ENCODE measurements around the gene ST8SIA1.

ST8SIA1 gene

DNA sequence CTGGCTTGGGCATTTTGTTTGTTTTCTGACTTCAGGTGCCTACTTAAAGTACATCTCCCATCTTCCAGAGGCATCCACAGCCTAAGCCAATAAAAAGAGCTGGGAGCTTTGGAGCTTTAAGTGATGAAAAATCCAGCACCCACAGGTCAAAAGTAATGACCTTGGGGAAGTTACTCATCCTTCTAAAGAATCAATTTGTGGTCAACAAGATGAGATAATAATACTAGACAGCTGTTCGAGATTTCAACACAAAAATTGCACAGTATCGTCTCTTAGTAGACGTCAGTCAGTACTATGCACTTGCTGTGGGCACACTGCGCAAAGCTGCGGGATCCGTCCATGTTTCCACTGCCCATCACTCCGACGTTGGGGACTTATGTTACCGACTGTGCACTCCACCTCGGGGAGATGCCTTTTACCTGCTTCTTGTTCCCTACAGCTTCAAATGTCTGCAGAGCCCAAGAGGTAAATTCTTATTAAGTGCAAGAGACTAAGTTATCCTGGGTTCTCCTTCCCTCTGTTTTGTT is 1.3 kb downstream of the ST8SIA1 start:
- no peak for DNase-seq (ENCODE audit: extremely low spot score, insufficient read length, low read depth)
- FAIRE-seq: no peak

DNA sequence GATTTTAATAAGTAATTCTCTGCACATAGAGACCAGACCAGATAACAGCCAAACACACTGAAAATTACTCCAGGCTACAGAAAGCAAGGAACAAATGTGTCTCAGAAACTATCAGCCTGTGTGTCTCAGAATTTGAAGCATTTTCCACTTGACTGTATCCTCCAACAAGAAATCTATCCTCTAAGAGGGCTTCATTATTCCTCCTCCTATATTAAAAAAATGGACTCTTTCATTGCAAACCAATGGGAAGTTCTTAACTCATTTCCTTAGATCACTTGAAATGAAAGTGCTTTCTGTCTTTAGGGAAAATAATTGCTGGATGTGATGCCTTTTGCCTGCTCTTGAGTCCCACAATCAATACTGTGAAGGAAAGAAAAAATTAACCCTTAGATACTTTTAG is 2.3 kb downstream of the ST8SIA1 start:
- no peak for DNase-seq (ENCODE audit: extremely low spot score, insufficient read length, low read depth)
- no peak for FAIRE-seq

DNA sequence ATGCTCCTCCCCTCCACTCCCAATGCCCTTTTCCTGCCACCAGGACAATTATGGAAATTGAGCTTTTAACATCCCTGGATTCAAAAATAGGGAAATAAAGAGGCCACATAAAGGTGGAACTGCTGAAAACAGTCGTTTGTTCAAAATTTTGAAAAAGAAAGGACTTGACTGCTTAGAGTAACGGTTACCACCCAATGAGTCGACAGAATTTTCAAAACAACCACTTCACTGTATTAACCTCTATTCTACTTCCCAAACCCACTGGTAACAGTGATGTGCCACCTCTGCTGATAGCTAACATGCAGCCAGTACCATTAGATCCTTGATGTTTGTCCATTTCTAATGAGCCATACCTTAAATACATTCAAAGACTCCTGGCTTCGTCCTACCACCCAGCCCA is 4.9 kb downstream of the ST8SIA1 start:
- FAIRE-seq (no peak), DNase-seq (ENCODE audit: extremely low spot score, insufficient read length, low read depth) (no peak)

DNA sequence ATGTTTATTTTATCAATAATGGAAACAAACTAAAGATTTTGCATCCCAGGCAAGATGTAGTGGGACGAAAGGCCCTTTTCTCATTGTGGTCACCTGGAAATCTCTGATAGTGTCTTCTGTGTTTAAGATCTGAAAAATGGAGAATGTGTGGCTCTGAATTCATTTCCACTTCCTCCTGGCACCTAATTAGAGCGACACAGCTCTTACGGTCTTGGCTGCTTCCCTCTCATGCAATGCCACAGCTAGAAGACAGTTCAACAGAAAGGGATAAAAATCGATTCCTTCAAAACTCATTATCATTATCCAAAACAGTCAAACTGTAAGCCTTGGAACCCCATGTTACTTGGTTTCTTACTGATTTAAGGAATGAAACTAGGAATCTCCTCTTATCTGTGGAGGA is 9.3 kb downstream of the ST8SIA1 start:
- FAIRE-seq (no peak), DNase-seq (ENCODE audit: extremely low spot score, insufficient read length, low read depth) (no peak)

DNA sequence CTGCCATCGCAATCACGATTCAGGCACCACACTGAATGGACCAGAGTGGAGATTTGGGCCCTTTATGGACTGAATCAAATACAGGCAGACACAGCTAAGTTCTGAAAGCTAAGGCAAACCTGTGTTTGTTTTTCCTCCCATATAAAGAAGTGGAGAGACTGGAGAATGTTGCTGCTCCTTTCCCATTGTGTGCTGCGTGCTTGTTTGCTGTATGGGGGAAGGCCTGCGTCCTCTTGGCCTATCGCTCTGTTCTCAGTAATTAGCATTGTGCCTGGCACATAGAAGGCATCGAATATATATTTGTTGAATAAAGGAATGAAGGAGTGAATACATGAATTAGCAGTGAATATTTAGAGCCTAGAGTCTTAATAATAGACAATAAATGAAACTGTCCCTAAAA is 12.4 kb downstream of the ST8SIA1 start:
- no peak for DNase-seq (ENCODE audit: extremely low spot score, insufficient read length, low read depth)
- FAIRE-seq: no peak

DNA sequence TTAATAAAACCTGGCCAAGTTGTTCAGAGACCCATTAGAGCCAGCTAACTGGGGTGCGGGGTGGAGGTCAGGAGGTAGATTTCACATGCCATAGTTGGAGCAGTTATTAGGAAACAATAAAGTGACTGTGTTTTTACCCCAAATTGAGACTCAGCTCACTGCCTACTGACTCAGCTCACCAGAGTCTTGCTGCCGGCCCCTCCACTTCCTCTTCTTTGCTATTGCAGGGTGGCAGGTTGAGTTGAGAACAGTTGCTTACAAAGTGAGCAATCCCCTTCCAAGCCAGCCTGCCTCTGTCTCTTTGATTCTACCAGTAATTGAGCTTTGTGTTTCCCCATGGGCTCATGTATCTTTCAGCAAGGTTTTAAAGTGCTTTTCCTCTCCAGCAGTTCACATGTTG is 12.9 kb downstream of the ST8SIA1 start:
- FAIRE-seq: no peak
- DNase-seq (ENCODE audit: extremely low spot score, insufficient read length, low read depth): no peak

DNA sequence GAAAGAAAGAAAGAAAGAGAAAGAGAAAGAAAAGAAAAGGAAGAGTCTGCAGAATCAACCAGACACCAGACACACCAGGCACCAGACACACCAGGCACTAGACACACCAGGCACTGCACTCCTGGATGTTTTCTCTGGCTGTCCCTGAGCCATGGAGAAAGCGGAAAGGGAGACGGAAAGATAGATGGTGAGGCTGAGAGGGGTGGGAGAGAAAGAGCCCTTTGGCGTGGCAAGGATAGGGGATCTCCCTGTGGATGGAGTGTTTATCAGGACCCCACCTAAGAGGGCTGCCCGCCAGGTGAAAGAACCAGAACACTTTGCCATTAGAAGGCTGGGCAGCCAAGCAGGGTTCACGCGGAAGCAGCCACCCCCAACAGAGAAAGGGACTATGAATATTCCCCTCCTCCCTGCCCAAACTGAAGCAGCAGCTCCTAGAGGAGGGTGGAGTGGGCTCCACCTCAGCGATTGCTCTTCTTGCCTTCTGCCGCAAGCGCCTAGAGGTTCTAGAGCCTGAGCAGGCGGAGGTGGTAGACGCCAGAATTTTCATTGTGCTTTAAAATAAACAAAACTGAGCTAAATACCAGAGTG is 13.4 kb downstream of the ST8SIA1 start:
- DNase-seq (ENCODE audit: extremely low spot score, insufficient read length, low read depth) (no peak), FAIRE-seq (no peak)

DNA sequence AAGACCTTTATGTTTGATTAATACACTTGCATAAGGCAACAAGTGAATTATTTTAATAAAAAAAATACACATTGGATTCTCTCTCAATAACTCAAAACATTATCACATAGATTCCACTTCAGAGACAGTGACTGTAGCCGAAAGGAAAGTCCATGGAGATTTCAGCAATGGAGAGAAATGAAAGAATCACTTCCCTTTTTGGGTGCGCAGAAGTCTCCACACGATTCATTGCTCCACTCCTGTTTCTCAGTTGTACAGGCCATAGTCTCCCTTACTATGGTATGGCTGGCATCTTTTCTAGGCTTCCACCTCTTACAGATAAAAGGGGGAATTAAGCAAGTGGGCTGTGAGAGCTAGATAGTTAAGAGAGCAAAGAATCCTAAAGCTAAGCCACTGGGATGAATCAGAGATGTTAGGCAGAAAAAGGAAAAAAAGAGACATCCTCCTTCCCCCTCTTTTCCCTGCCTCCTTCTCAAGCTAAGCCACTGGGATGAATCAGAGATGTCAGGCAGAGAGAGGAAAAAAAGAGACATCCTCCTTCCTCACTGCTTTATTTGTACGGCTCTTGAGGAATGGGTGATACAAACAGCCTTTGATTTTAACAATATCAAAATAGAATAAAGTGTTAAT is 16.3 kb downstream of the ST8SIA1 start:
- FAIRE-seq: peak; percentile 26
- DNase-seq (ENCODE audit: extremely low spot score, insufficient read length, low read depth): no peak

DNA sequence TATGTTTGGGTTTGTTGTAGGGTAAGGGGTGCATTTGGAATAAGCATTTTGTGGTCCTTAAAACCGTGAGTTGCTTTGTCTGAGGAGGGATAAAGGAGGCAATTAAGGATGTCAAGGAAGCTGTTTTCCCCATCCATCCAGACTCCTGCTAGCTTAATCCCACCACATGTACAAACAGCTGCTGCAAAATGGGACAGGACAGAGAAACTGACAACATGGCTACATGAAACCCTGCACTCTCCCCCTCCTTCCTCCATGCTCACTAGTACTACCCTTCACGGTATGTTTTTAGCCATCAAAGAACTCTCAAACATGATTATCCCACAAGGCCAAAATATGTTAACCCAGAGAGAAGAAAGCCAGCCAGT is 20.6 kb downstream of the ST8SIA1 start:
- no peak for FAIRE-seq
- DNase-seq (ENCODE audit: extremely low spot score, insufficient read length, low read depth): no peak

DNA sequence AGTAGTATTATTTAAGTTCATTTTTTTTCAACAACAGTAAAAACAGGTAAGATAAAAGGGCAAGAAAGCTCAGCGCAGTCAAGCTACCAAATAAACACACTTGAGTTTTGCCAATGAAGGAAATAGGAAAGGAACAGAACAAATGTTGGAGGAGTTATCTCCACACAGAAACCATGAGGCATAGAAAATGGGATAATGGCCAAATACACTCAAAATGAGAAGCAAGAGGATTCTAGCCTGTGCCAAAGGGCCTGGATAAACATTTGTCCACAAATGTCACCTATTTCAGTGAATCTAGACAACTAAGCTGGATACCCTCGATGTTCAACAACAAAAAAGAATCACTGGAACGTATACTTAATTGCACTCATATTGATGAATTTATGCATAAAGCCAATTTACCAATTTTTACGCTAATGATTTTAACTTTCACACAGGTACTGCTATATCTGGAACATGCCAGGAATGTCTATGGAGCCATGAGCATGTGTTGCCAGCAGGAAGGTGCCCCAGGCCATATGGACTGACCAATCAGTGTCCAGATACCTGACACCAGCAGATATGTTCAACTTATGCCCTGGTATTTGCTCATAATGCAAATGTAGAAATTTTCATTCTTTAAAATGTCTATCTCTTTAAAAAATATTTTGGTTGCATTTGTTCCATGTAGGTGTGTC is 21.1 kb downstream of the ST8SIA1 start:
- FAIRE-seq (no peak), DNase-seq (ENCODE audit: extremely low spot score, insufficient read length, low read depth) (no peak)

DNA sequence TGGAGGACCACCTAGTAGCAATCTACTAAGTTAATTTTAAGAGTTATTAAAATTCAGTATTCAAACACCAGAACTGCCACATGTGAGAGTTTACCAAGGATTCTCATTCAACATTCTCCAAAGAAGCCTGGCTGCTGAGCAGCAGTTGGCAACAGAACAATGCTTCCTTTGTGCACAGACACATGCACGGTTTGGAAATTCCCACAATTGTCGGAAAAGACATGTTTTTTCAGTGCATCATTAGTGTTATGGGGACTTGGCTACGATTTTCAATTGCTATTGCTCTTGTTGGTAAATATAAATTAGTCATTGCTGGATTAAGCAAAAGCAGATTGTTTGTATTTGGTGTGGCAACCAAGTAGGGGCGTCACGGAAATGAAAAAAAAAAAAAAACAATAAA is 22.2 kb downstream of the ST8SIA1 start:
- no peak for DNase-seq (ENCODE audit: extremely low spot score, insufficient read length, low read depth)
- FAIRE-seq: no peak

DNA sequence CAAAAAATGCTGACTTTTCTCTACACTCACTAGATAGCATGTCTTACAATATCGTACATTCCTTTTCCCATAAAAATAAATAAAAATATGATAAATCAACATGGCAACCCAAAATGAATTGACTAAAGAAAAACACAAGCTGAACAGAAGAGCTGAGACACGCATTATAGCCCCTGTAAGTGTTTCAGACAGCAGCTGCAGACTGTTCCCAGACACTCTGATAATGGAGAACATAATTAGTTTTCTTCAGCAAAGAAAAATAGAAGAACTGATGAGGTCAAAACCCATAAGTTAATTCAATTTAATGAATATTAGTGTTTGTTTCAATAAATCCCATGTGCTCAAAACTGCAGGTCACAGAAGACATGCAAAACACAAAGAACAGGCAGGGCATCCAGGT is 23.8 kb downstream of the ST8SIA1 start:
- DNase-seq (ENCODE audit: extremely low spot score, insufficient read length, low read depth): no peak

DNA sequence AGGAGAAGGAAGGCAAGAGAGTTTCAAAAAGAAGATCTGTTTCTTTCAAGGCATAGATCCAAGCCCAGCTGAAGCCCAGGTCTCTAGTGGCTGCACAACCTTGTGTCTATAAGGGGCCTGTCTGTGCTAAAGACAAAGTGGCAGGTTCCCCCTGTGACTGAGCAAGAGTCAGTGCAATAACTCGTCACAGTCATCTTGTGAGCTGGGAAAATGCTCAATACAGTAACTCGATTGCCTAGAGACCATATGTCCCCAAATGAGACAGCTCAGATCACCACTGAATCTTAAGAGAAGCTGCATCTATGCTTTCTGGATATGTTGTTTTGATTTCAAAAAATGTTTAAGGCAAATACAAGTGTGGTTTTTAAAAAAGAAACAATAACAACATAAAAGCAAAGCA is 24.2 kb downstream of the ST8SIA1 start:
- no peak for DNase-seq (ENCODE audit: extremely low spot score, insufficient read length, low read depth)
- no peak for FAIRE-seq

More for the DNA sequence above, 23.8 kb downstream of the ST8SIA1 start:
- no peak for FAIRE-seq

DNA sequence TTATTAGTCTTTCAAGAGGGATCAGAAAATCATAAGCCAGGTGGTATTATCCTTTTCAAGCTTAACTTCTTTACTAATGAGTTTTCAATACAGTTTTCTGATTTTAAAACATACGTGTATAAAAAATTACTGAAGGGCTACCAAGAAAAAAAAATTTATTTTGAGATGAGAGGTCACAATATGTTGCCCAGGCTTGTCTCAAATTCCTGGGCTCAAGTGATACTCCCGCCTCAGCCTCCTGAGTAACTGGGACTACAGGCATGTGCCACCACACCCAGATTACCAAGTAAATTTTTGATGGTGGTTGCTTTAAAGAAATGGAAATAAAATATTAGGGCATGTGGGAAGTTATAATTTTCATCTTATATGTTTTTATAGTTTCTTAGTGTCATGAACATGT is 26.7 kb downstream of the ST8SIA1 start:
- DNase-seq (ENCODE audit: extremely low spot score, insufficient read length, low read depth) (no peak), FAIRE-seq (no peak)

DNA sequence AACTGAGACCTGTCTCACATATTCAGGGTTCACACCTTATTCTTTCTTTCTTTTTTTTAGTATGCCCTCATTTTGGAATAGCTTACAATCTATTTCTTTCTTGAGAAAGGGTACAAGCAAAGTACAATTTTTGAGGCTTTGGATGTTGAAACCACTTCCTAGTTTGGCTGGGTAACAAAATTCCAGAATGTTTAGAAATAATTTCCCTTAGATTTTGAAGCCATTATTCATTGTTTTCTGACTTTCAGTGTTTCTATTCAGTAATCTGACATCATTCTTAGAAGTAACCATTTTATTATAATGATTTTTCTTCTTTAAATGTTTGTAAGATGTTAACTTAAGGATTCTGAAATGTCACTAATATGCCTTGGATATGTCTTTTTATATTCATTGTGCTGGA is 28.2 kb downstream of the ST8SIA1 start:
- FAIRE-seq (no peak), DNase-seq (ENCODE audit: extremely low spot score, insufficient read length, low read depth) (no peak)

DNA sequence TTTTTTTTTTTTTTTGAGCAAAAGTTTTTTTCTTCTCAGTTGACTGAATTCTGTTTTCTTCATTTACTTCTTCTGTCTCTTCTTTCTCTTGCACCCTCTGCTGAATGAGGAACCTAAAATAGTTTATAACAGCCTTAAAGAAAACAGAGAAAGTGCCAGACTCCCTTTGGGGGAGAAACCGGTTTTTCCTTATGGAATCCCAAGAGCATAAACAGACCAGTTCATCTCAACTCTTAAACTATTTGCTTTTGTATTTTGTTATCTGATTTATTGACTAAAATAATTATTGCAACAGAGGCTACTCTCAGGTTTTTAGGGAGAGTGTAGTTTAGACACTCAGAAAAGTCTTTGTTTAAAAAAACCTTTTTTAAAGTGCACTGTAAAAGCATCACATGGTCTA is 30.2 kb downstream of the ST8SIA1 start:
- FAIRE-seq (no peak), DNase-seq (ENCODE audit: extremely low spot score, insufficient read length, low read depth) (no peak)

DNA sequence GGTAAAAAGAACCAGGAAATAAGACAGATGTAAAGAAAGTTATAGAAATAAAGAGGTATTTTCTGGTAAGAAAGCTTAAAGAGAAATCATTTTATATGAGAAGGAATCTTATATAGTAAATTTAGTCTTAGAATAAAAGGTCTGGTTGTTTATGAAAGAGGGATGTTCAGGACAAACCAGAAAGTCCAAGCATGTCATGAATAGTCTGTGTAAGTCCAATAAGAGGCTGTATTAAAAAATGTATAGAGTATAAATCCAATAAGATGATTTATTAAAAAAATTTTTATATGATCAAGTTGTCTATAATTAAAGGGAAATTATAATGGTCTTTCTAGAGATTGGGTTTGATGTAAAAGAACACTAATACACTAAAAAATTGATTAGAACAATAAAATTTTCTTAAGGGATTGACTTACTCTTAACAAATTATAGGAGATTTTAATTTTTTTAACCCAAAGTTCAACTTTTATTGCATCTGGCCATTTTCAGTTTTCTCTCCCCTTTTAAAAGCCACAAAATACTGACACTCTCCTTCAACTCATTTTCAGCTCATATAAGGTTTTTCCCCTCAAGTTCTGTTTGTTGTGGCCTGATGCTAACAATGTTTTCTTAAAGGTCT is 35.1 kb downstream of the ST8SIA1 start:
- DNase-seq (ENCODE audit: extremely low spot score, insufficient read length, low read depth): no peak

DNA sequence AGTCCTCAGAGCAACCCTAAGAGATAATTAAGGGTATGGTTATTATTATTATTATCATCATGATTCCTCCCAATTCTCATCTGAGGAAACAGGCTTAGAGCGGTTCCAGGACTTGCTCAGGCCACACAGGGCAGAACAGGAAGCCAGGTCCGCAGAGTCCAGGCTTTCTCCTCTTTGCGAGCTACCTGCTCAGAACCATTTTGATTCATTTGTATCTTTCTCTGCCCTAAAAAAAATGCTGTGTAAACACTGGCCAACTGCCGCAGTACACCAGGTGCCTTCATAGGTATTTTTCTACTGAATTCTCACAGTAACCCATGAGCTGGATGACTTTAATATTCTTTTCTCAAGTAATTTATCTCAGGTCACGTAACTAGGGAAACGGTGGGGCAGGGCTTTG is 45.3 kb downstream of the ST8SIA1 start:
- no peak for FAIRE-seq
- DNase-seq (ENCODE audit: extremely low spot score, insufficient read length, low read depth): no peak

More for the DNA sequence above, 35.1 kb downstream of the ST8SIA1 start:
- FAIRE-seq: no peak

DNA sequence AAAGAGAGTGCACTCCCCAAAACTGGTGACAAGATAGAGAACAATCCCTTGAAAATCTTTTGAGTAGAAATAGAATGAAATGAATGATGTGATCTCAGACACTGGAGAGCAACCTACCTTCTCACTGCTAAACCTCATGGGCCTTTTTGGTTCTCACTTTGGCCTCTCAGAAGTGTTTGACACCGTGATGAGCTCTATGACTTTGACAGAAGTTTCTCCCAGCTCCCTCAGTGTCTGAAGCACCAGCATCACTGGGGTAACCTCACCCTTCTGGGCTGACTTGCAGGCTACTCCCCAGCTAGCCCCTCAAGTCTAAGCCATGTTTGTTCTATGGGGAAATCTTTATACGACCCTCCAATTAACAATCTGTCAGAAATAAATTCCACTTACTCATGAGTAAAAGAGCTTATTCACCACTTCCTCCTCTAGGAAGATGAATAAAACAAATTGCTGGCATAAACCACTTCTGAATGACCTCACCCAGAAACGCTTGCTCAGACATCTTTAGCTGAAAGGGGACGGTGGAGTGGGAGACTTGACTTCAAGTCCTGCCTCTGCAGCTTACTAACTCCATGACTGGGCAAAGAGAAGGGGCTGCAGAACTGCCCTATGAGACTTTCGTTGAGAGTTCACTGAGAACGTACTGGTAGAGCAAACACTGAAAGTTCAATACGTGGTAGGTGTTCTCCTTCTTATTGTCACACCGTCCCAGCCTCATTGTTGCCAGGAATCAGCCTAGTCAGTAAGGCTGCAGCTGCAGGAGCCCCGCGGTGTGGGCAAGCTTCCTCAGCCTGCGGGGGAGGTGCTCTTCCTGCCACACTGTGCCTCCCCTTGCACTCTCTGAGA is 46.5 kb downstream of the ST8SIA1 start:
- DNase-seq (ENCODE audit: extremely low spot score, insufficient read length, low read depth): no peak
- no peak for FAIRE-seq

DNA sequence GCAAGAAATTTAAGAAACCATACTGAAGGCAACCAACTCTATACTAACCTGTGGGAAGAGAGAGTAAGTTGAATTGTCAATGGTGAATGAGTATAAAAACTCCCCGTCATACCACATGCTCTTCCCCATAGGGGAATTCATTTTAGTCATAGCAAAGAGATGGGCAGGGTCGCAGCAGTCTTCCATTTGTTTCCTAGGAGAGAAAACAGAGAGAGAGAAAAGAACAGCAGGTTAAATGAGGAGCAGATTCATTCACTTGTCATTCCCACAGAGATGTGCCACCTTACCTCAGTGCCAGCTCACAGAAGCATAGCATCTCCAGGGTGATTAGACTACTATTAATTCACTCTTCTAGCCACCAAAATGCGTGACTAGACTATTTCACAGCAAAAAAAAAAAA is 47.4 kb downstream of the ST8SIA1 start:
- no peak for DNase-seq (ENCODE audit: extremely low spot score, insufficient read length, low read depth)
- FAIRE-seq: no peak
